ENCODE measurements around the gene EHBP1L1.

DNA sequence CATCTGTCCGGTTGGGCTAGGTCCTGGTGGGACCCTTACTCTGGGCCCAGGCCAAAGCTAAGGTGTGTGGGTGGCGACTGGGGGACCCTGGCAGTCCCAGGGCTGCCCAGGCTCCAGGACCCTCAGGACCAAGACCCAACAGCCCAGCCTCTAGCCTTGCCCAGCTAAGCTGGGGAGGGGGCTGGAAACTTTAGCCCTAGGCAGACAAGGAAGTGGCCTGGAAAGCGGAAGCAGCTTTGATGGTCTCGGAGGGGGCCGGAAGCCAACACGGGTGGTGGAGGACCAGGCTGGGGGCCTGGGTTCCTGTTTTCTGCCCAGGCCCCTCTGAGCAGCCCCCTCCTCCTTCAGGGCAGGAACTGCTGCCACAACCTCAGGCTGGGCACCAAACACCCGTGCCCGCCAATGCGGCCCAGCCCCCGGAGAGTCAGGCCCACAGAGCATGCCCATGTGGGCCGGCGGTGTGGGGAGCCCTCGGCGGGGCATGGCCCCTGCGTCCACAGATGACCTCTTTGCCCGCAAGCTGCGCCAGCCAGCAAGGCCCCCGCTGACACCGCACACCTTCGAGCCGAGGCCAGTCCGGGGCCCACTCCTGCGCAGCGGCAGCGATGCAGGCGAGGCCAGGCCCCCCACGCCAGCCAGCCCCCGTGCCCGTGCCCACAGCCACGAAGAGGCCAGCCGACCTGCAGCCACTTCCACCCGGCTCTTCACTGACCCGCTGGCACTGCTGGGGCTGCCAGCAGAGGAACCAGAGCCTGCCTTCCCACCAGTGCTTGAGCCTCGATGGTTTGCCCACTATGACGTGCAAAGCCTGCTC, 64.8 kb downstream of the EHBP1L1 start:
- TF ChIP-seq, protein P1, sequence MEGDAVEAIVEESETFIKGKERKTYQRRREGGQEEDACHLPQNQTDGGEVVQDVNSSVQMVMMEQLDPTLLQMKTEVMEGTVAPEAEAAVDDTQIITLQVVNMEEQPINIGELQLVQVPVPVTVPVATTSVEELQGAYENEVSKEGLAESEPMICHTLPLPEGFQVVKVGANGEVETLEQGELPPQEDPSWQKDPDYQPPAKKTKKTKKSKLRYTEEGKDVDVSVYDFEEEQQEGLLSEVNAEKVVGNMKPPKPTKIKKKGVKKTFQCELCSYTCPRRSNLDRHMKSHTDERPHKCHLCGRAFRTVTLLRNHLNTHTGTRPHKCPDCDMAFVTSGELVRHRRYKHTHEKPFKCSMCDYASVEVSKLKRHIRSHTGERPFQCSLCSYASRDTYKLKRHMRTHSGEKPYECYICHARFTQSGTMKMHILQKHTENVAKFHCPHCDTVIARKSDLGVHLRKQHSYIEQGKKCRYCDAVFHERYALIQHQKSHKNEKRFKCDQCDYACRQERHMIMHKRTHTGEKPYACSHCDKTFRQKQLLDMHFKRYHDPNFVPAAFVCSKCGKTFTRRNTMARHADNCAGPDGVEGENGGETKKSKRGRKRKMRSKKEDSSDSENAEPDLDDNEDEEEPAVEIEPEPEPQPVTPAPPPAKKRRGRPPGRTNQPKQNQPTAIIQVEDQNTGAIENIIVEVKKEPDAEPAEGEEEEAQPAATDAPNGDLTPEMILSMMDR (conservative IDR thresholded peaks at IDR 0.05; ENCODE audit: low read length) = no peak
- TF ChIP-seq EZH2phosphoT487 (IDR thresholded peaks at IDR 0.05; ENCODE audit: borderline replicate concordance, low read depth, low read length) = no peak

All from OCI-LY7 (cell line).